GM19467 (cell line): ENCODE data around the gene PLA2G2C.

Experiments
- ATAC-seq: cut with Tn5 transposase; IDR thresholded peaks from one replicate; pipeline ENCODE4 v1.9.1; 2021; ENCODE audit warnings: mild to moderate bottlenecking, moderate library complexity; ENCODE audit not compliant: unreplicated experiment

Gene PLA2G2C

GRCh38 chr1:20209471-20209870 is 23.2 kb upstream of the PLA2G2C start:
- ATAC-seq, result no peak

- no peak for ATAC-seq
Measured at GRCh38 chr1:20207546-20207945, 21.2 kb upstream of the PLA2G2C start.

GRCh38 chr1:20202166-20202565 is 15.8 kb upstream of the PLA2G2C start:
- ATAC-seq, result no peak

GRCh38 chr1:20200966-20201365 is 14.6 kb upstream of the PLA2G2C start:
- ATAC-seq, result no peak

GRCh38 chr1:20199840-20200239 is 13.5 kb upstream of the PLA2G2C start:
- ATAC-seq, result no peak

- ATAC-seq, result no peak
Measured at GRCh38 chr1:20199403-20199802, 13.1 kb upstream of the PLA2G2C start.

GRCh38 chr1:20198918-20199317 is 12.6 kb upstream of the PLA2G2C start:
- no peak for ATAC-seq

GRCh38 chr1:20198296-20198695 is 12.0 kb upstream of the PLA2G2C start:
- no peak for ATAC-seq

GRCh38 chr1:20197329-20197791 is 11.0 kb upstream of the PLA2G2C start:
- no peak for ATAC-seq

- no peak for ATAC-seq
Measured at GRCh38 chr1:20195462-20195780, 9.1 kb upstream of the PLA2G2C start.

- ATAC-seq, result no peak
Measured at GRCh38 chr1:20194757-20195461, 8.6 kb upstream of the PLA2G2C start.

- no peak for ATAC-seq
Measured at GRCh38 chr1:20194224-20194623, 7.9 kb upstream of the PLA2G2C start.

- ATAC-seq, result no peak
Measured at GRCh38 chr1:20192871-20193411, 6.6 kb upstream of the PLA2G2C start.

GRCh38 chr1:20192364-20192763 is 6.0 kb upstream of the PLA2G2C start:
- ATAC-seq, result no peak

GRCh38 chr1:20191266-20191825 is 5.0 kb upstream of the PLA2G2C start:
- ATAC-seq, result no peak

- ATAC-seq, result no peak
Measured at GRCh38 chr1:20190256-20191160, 4.2 kb upstream of the PLA2G2C start.

GRCh38 chr1:20189664-20190063 is 3.3 kb upstream of the PLA2G2C start:
- no peak for ATAC-seq

- no peak for ATAC-seq
Measured at GRCh38 chr1:20188455-20188817, 2.1 kb upstream of the PLA2G2C start.

GRCh38 chr1:20187813-20188454 is 1.6 kb upstream of the PLA2G2C start:
- ATAC-seq, result no peak

GRCh38 chr1:20187103-20187812 is 940 bp upstream of the PLA2G2C start:
- no peak for ATAC-seq
